Measurements from ENCODE around the gene EPB41L3. TPM values are rescaled to one million over a fixed set of nuclear protein-coding genes. Genes with fewer than 3 reads are reported as not detected.
"Not testable (repeated sequence)": the region's sequence is repeated elsewhere in the genome, so short reads cannot be mapped to it uniquely, and the experiment has no call there.

The EPB41L3 gene
- total RNA-seq, 1 donor from 2014 or later: 1.5 TPM

DNA sequence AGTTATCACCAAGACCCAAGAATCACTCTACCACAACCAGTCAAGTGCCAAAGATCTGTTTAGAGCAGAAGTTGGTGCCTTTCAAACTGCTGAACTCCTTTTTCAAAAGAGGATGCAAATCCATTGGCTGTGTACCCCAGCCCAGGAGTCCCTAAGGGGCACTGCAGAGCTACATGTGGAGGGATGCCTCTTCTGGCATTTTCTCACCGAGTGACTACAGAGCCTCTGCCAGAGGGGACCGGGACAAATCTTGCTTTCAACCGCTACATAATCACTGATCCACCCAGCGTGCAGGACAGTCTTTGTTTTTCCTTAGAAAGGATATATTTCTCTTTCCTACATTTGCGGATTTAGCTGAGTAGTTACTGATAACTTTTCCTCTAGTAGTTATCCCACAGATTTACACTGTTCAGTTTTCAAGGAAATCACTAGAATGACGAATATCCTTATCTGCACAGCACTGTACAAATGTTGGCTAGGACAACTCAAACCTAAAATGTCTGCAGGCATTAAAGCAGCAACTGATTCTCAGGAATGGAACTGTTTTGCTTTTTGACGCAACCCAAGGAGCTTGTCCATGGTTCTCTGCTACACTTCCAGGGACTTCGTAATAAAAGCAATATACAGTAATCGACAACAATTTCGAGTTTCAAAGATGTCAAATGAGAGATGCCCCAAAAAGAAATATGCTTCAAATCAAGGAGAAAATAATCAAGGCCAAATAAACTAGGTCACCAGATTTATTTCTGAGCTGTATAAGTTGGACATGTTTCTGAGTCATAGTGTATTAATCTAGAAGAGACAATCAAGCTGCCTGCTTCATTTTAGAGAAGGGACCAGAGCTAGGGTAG is 24.1 kb downstream of the EPB41L3 start:
- Mint-ChIP-seq H3K27ac (no peak overlapping the region), H3K4me3 (no peak overlapping the region), H3K27me3 (no peaks in the 10 kb centered on the region), H3K9me3 (no peaks in the 10 kb centered on the region), H3K4me1 (no peaks in the 10 kb centered on the region), H3K36me3 (ENCODE audit: low read depth) (no peaks in the 10 kb centered on the region)
- intact Hi-C loops (cut with micrococcal nuclease): no loop called here
- no peak for DNase-seq

DNA sequence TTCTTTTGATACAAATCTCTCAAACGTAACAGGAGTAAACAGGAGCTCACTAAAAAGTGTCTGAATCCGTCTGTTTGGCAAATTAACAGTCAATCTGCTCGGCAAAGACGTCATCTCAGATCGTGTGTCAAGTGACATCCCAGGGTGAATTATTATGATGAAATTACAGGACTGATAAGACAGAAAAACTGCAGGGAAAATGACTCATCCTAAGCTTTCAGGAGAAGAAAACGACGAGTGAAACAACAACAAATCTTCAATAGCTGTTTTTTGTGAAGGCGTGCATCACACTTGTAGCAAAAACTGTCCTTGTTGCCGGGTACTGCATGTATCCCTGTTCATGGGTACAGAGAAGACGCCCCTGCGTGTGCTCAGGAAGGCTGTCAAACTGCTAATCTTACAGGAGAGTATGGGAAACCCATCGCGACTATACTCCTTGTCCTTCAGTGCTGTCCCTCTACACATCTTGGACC is 24.9 kb downstream of the EPB41L3 start:
- Mint-ChIP-seq H3K4me1 (no peaks in the 10 kb centered on the region), H3K27ac (no peak overlapping the region), H3K9me3 (no peaks in the 10 kb centered on the region), H3K36me3 (ENCODE audit: low read depth) (no peaks in the 10 kb centered on the region), H3K27me3 (no peaks in the 10 kb centered on the region), H3K4me3 (no peak overlapping the region)
- no peak for DNase-seq
- intact Hi-C loops (cut with micrococcal nuclease): no loop called here

DNA sequence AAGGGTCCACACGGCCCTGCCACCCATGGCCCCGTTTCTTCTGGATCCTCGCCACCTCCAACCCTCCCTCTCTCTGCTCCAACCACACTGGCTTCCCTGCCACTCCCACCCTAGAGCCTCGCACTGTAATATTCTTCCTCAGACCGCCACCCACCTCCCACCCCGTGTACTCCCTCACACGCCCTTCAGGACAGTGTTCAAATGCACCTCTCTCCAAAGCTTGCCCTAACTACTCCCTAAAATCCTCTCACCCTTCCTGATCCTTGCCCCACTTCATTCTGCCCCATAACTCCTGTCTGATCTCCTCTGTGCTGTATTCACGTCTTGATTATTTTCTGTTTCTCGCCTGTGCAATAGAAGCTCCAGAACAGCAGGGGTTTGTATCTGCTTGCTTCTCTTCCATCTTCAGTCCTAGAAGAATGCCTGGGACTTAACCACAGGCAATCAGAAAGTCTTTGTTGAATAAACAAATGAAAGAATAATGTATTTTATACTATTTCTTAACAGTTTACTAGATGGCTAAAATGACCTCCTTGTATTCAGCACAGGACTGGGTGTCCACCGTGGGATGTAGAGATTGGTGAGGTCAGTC is 25.5 kb downstream of the EPB41L3 start:
- no peak for DNase-seq
- Mint-ChIP-seq H3K27ac (no peak overlapping the region), H3K4me1 (no peaks in the 10 kb centered on the region), H3K27me3 (no peaks in the 10 kb centered on the region), H3K4me3 (no peak overlapping the region), H3K9me3 (no peaks in the 10 kb centered on the region), H3K36me3 (ENCODE audit: low read depth) (no peaks in the 10 kb centered on the region)
- intact Hi-C loops (cut with micrococcal nuclease): no loop called here

DNA sequence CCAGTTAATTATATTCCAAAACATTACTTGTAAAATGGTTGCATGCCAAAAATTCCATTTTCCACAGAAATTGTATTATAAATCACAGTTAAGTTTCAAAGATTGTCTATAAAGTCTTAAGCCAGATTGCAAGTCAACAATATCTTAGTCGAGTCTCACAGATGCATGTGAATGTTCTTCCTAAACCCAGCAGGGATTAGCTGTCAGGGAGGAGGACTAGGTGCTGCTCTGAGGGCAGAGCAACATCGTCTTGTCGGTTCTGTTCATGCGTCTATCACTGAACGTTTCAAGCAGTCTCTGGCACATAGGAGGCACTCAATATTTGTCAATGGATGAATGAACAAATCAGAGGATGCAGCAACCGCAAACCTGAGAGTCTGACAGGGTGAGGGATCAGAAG is 27.0 kb downstream of the EPB41L3 start:
- intact Hi-C loops (cut with micrococcal nuclease): no loop called here
- Mint-ChIP-seq H3K36me3 (ENCODE audit: low read depth) (no peaks in the 10 kb centered on the region), H3K4me1 (no peaks in the 10 kb centered on the region), H3K27ac (no peak overlapping the region), H3K4me3 (no peak overlapping the region), H3K9me3 (no peaks in the 10 kb centered on the region), H3K27me3 (no peaks in the 10 kb centered on the region)
- no peak for DNase-seq

DNA sequence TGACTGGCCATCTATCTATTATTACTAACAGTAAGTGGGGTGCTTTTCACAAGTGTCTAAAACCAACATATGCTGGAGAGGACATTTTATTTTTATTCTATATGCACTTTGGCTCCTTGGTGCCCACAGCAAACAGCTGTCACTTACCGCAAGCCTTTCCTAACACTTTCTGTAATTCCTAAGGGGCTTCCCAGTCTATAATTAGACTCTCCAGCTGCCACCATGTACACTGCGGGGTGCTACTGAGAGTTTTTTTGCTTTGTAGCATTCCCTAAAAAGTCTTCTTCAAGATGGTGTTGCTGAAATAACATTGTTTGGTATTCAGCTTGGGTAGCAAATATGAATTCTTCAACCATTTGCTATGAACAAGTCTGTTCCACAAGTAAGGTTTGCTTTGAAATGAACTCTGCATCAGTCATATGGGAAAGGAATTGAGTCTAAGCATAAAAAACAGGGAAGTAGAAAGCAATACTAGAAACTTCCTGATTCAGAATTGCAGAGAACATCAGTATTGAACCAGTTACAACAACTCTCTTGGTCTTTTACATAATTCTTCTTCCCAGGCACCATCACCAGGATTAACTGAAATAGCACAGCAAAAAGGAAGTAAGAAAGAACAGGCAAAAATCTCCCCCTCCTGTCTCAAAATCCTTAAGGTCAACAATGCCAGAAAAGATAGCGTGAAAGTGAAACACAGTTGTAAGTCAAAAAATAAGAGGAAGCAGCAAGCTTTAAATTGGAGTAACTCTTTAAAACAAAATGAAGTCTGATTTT is 28.6 kb downstream of the EPB41L3 start:
- H3K36me3 Mint-ChIP-seq (ENCODE audit: low read depth): no peaks in the 10 kb centered on the region

DNA sequence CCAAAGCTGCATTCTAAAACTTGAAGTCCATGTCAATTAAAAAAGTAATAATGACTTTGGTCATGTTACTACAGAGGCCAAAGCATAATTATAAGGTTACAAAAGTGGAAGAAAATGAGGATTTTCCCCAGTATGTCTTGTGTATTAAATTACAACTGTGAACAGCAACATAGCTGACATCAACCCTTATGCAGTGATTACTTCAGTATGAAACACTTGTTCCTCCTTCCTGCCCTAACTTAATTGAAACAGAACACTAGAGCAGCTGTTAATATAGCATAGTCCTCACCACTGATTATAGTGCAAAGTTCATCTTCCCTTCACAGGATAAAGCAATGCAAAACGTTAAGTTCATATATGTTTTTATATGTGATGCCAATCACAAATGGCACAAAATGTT is 29.9 kb downstream of the EPB41L3 start:
- intact Hi-C loops (cut with micrococcal nuclease): no loop called here
- no peaks in the 10 kb centered on the region for H3K9me3 Mint-ChIP-seq
- no peak overlapping the region for H3K4me3 Mint-ChIP-seq
- no peaks in the 10 kb centered on the region for H3K27me3 Mint-ChIP-seq
- no peaks in the 10 kb centered on the region for H3K36me3 Mint-ChIP-seq (ENCODE audit: low read depth)
- no peaks in the 10 kb centered on the region for H3K4me1 Mint-ChIP-seq
- no peak overlapping the region for H3K27ac Mint-ChIP-seq
- no peak for DNase-seq

More for the DNA sequence above, 28.6 kb downstream of the EPB41L3 start:
- no peaks in the 10 kb centered on the region for H3K4me1 Mint-ChIP-seq
- no peak overlapping the region for H3K4me3 Mint-ChIP-seq
- intact Hi-C loops (cut with micrococcal nuclease): no loop called here
- H3K27me3 Mint-ChIP-seq: no peaks in the 10 kb centered on the region
- no peak overlapping the region for H3K27ac Mint-ChIP-seq
- no peaks in the 10 kb centered on the region for H3K9me3 Mint-ChIP-seq
- no peak for DNase-seq

DNA sequence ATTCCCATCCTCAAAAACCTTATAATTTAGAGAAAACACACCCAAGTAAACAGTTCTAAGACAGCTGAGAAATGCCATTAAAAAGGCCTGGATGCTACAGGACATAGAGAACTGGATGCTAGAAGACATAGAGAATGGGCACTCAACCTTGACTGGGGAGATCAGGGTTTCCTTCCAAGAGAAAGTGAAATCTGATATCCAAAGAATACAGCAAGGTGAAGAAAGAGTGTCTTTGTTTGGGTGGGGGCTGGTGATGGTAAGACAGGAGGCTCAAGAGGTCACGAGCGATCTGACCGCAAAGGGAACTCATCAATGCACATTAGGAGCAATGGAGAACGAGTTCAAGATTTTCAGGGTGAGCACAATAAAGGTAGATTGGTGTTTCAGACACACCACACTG is 31.6 kb downstream of the EPB41L3 start:
- Mint-ChIP-seq H3K27me3 (no peaks in the 10 kb centered on the region), H3K4me3 (no peak overlapping the region), H3K27ac (no peak overlapping the region), H3K36me3 (ENCODE audit: low read depth) (no peaks in the 10 kb centered on the region), H3K4me1 (no peaks in the 10 kb centered on the region), H3K9me3 (no peaks in the 10 kb centered on the region)
- no peak for DNase-seq
- intact Hi-C loops (cut with micrococcal nuclease): no loop called here

DNA sequence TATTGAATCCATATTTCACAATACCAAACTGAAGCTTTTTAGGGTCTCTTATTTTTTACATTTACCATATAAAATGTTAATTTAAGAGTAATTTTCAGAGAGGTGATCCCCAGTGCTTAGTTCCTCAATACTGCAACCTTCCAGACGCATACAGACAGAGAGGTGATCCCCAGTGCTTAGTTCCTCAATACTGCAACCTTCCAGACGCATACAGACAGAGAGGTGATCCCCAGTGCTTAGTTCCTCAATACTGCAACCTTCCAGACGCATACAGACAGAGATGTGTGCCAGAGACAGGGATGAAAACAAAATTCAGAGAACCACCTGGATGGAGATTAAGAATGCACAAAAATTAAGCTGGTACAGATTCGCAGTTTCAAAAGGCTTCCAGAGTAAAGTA is 32.3 kb downstream of the EPB41L3 start:
- H3K27me3 Mint-ChIP-seq; H3K36me3 Mint-ChIP-seq (ENCODE audit: low read depth); H3K27ac Mint-ChIP-seq; intact Hi-C loops (cut with micrococcal nuclease); H3K4me1 Mint-ChIP-seq; DNase-seq; H3K4me3 Mint-ChIP-seq; H3K9me3 Mint-ChIP-seq: not testable (repeated sequence)

DNA sequence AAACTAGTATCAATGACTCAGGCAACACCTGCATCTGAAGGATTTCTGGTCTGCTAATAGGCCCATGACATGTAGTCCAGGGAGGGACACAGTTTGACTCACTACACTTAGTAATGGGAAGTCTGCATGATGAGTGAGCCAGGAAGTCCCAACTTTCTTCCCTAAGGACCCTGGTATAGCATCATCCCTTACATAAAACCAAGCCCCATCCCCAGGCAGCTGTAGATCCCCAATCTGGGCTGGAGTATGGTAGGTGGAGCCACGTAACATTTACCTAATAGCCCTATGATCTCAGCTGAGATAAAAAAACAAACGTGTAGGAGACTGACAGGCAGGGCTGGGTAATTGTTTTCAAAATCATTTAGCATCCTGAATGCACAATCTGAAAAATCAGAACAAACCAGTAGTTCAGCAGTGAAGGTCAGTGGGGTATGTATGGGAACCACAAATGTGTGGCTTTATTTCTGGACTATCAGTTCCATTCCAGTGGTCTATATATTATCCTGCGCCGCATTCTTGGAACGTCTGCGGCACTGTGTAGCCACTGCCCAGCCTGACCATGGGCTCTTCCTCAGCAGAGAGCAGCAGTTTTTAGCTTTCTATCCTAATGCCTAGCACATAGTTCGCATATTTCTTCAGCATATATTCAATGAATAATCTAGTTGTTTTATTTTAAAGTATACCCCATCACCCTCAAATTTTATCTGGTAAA is 33.5 kb downstream of the EPB41L3 start:
- no peaks in the 10 kb centered on the region for H3K36me3 Mint-ChIP-seq (ENCODE audit: low read depth)
- H3K27me3 Mint-ChIP-seq: no peaks in the 10 kb centered on the region
- H3K4me1 Mint-ChIP-seq: no peaks in the 10 kb centered on the region
- H3K4me3 Mint-ChIP-seq: no peak overlapping the region
- DNase-seq: no peak
- intact Hi-C loops (cut with micrococcal nuclease): loop anchor here (1.0 kb wide), 1 partner anchor 28 kb away; no protein-coding TSS in a partner anchor
- no peak overlapping the region for H3K27ac Mint-ChIP-seq
- H3K9me3 Mint-ChIP-seq: no peaks in the 10 kb centered on the region

DNA sequence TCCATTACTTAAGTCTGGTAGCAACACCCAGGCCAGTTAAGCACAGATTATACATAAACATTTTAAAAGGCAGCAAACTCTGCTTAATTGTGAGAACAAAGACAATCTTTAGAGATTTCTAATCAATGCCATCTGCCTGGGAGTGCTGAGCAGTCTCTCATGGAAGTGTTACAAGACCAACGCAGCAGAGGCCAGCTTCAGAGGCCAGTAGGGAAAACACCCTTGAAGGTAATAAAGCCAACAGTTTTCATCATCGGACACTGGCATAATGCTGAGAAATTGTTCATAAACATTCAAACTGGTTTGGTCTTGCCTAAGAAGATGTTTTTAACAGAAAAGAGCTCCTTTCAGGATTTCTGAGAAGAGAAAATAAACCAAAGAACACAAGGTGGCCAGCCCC is 35.0 kb downstream of the EPB41L3 start:
- Mint-ChIP-seq H3K4me3 (no peak overlapping the region), H3K36me3 (ENCODE audit: low read depth) (no peaks in the 10 kb centered on the region), H3K27me3 (peaks cover 2% of the 10 kb centered on the region), H3K27ac (no peak overlapping the region), H3K9me3 (no peaks in the 10 kb centered on the region), H3K4me1 (no peaks in the 10 kb centered on the region)
- no peak for DNase-seq
- intact Hi-C loops (cut with micrococcal nuclease): no loop called here

DNA sequence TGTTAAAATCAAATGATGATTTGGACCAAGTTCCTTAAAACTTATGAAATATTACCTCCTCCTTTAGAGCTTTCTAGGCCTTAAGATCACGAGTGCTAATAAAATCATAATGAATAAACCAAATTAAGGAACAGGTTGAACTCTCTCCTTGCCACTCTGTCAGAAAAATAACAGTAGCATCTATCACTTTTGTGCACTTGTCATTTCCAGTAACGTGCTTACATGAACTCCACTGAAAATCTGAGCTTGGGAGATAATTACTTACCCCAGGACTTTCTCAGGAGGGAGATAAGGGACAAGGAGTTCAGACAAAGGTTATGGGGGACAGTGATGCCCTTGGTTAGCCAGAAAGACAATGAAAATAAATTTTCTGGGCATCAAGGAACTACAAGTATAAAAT is 36.0 kb downstream of the EPB41L3 start:
- Mint-ChIP-seq H3K4me1 (no peaks in the 10 kb centered on the region), H3K9me3 (no peaks in the 10 kb centered on the region), H3K36me3 (ENCODE audit: low read depth) (no peaks in the 10 kb centered on the region), H3K27me3 (peaks cover 2% of the 10 kb centered on the region), H3K27ac (no peak overlapping the region), H3K4me3 (no peak overlapping the region)
- intact Hi-C loops (cut with micrococcal nuclease): no loop called here
- DNase-seq: no peak

DNA sequence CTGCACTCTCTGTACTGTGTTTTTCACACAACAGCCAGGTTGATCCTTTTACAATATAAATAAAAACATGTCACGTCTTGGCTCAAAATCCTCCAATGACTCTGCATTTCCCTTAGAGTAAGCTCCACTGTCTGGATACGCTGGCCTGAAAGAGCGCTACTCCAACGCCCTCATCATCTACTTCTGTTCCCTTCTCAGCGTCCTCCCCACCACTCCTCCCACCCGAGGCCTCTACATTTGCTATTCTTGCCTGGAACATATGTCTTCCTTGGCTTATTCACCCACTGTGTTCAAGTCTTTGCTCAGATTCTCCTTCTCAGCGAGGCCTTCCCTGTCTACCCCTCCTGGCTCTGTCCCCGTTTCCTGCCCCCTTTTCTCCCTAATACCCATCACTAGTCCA is 37.6 kb downstream of the EPB41L3 start:
- Mint-ChIP-seq H3K27ac (no peak overlapping the region), H3K27me3 (peaks cover 5% of the 10 kb centered on the region), H3K36me3 (ENCODE audit: low read depth) (no peaks in the 10 kb centered on the region), H3K4me1 (no peaks in the 10 kb centered on the region), H3K4me3 (no peak overlapping the region), H3K9me3 (no peaks in the 10 kb centered on the region)
- intact Hi-C loops (cut with micrococcal nuclease): no loop called here
- no peak for DNase-seq

DNA sequence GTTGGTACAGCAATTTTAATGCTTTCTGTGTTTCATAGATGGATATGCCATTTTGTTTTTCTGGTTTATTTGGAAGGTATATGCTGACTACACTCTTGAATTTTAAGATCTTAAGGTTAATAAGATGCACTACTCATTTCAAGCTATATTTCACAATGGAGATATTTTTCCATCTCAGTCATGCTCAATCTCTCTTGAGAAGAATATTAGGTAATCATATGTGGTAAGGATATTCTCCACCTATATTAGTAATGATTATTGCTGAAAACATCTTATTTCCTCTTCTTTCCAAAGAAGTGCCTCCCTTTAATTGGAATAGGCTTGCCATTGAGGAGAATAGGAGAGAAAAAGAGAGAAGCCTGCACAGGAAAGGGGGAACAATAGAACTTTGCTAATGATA is 40.1 kb downstream of the EPB41L3 start:
- H3K4me1 Mint-ChIP-seq: no peaks in the 10 kb centered on the region
- H3K27ac Mint-ChIP-seq: no peak overlapping the region
- DNase-seq: no peak
- intact Hi-C loops (cut with micrococcal nuclease): no loop called here
- no peak overlapping the region for H3K4me3 Mint-ChIP-seq
- peaks cover 10% of the 10 kb centered on the region for H3K27me3 Mint-ChIP-seq
- H3K9me3 Mint-ChIP-seq: no peaks in the 10 kb centered on the region
- no peaks in the 10 kb centered on the region for H3K36me3 Mint-ChIP-seq (ENCODE audit: low read depth)

Data from activated CD4-positive, alpha-beta T cell treated with anti-CD3 and anti-CD28 coated beads, Interleukin-2, amount 10 ng/mL, durations not matched to agents 24 days and 14 days (primary cell).